ENCODE data around the gene MKNK1.
A peak's percentile ranks its signal among the peaks of the same experiment; 100 is the strongest.

Gene MKNK1

GRCh38 chr1:46528297-46528955, 75.6 kb downstream of the MKNK1 start:
- no peak overlapping the region for H3K4me3 ChIP-seq (ENCODE audit: low read depth, low read length)
- TF ChIP-seq ZBTB44 (tag by site-specific recombination; IDR thresholded peaks at IDR 0.05) (no peak), ZNF10 (tag by site-specific recombination; IDR thresholded peaks at IDR 0.05) (0 out of 2 replicates have a peak, but pooled peaks have one; percentile 7), ZNF626 (tag by site-specific recombination; IDR thresholded peaks at IDR 0.05) (no peak), ZBTB17 (tag by site-specific recombination; IDR thresholded peaks at IDR 0.05) (peak; percentile 31; the same call in 1 of the 2 replicates)

GRCh38 chr1:46527474-46528296, 76.4 kb downstream of the MKNK1 start:
- no peaks in the 10 kb centered on the region for H3K36me3 ChIP-seq (ENCODE audit: control insufficient read depth in 2 of 2, insufficient read depth in 1 of 2, low read length in 2 of 2)
- ChIA-PET CTCF (interaction anchor here (0.5 to 15.0 kb wide), 28 partner anchors 9 to 198 kb away, joined by 3 to 418 read pairs (median 5); partner anchors contain the start of gene DMBX1), POLR2A (interaction anchor here (0.9 kb wide), 1 partner anchor 40 kb away, joined by 3 read pairs; no protein-coding TSS in a partner anchor)
- H3K4me1 ChIP-seq (ENCODE audit: control insufficient read depth, insufficient read depth, low read length), result peaks cover under 1% of the 10 kb centered on the region; the same call in 1 of the 2 replicates
- H3K4me3 ChIP-seq (ENCODE audit: low read depth, low read length), result no peak overlapping the region
- H3K27ac ChIP-seq (ENCODE audit: extremely low read depth, low read depth, low read length), result no peak overlapping the region
- H3K9me3 ChIP-seq (ENCODE audit: control insufficient read depth, insufficient read depth, low read depth, low read length), result no peaks in the 10 kb centered on the region
- no peak for TF ChIP-seq ZNF341 (tag by site-specific recombination; IDR thresholded peaks at IDR 0.05; ENCODE audit: low read depth)
- TF ChIP-seq ZBTB1 (tag by site-specific recombination; IDR thresholded peaks at IDR 0.05), result no peak
- TF ChIP-seq ZSCAN18 (tag by site-specific recombination; IDR thresholded peaks at IDR 0.05), result no peak
- TF ChIP-seq ZEB2 (tag by site-specific recombination; IDR thresholded peaks at IDR 0.05), result no peak
- TF ChIP-seq ZBTB17 (tag by site-specific recombination; IDR thresholded peaks at IDR 0.05), result peak; percentile 45; the same call in 1 of the 2 replicates
- 0 out of 2 replicates have a peak, but pooled peaks have one; percentile 19 for TF ChIP-seq SP7 (tag by site-specific recombination; IDR thresholded peaks at IDR 0.05)
- TF ChIP-seq IKZF3 (tag by site-specific recombination; IDR thresholded peaks at IDR 0.05), result no peak
- TF ChIP-seq ZNF2 (tag by site-specific recombination; IDR thresholded peaks at IDR 0.05), result peak; percentile 81
- TF ChIP-seq ZNF529 (tag by site-specific recombination; IDR thresholded peaks at IDR 0.05; ENCODE audit: insufficient replicate concordance), result no peak
- TF ChIP-seq ZNF654 (tag by site-specific recombination; IDR thresholded peaks at IDR 0.05; ENCODE audit: low read depth), result peak; percentile 89
- TF ChIP-seq ZNF366 (tag by site-specific recombination; conservative IDR thresholded peaks at IDR 0.05), result peak; percentile 65
- TF ChIP-seq ZNF777 (tag by site-specific recombination; IDR thresholded peaks at IDR 0.05; ENCODE audit: borderline replicate concordance), result no peak
- TF ChIP-seq PATZ1 (tag by site-specific recombination; IDR thresholded peaks at IDR 0.05), result 0 out of 2 replicates have a peak, but pooled peaks have one; percentile 30
- peak; percentile 95 for TF ChIP-seq ZNF449 (tag by site-specific recombination; IDR thresholded peaks at IDR 0.05)
- 0 out of 2 replicates have a peak, but pooled peaks have one; percentile 47 for TF ChIP-seq ZSCAN30 (tag by site-specific recombination; IDR thresholded peaks at IDR 0.05)
- peak; percentile 77 for TF ChIP-seq ZNF660 (tag by site-specific recombination; IDR thresholded peaks at IDR 0.05)
- no peak for TF ChIP-seq ZNF280D (tag by site-specific recombination; IDR thresholded peaks at IDR 0.05)

More at GRCh38 chr1:46528297-46528955, 75.6 kb downstream of the MKNK1 start:
- ChIA-PET CTCF (interaction anchor here (0.6 to 15.0 kb wide), 26 partner anchors 9 to 200 kb away, joined by 3 to 418 read pairs (median 6); partner anchors contain the start of gene DMBX1), POLR2A (no interaction called here)
- Histone ChIP-seq H3K27ac (ENCODE audit: extremely low read depth, low read depth, low read length) (no peak overlapping the region), H3K4me1 (ENCODE audit: control insufficient read depth, insufficient read depth, low read length) (no peaks in the 10 kb centered on the region), H3K36me3 (ENCODE audit: control insufficient read depth in 2 of 2, insufficient read depth in 1 of 2, low read length in 2 of 2) (no peaks in the 10 kb centered on the region), H3K9me3 (ENCODE audit: control insufficient read depth, insufficient read depth, low read depth, low read length) (no peaks in the 10 kb centered on the region)

Data from HEK293 (cell line).